Esophagus squamous epithelium (tissue), 4 donors: Measurements from ENCODE around the gene TH.

Experiments
- POLR2A ChIP-seq, 4 donors: fragments of 450-650 bp; IDR thresholded peaks; one replicate each; pipeline ENCODE4 v1.6.1; 2017; ENCODE audit warnings: antibody characterized with exemption in 4 of 4, mild to moderate bottlenecking in 4 of 4, moderate library complexity in 3 of 4
- TF ChIP-seq, protein P1 (sequence below), 6 experiments: fragments of 450-650 bp in 4 of 6; fragments of 200-600 bp in 2 of 6; sonication (generic) in 2 of 6; IDR thresholded peaks; one replicate each; pipeline ENCODE4 v1.5.1; 2016 to 2019; ENCODE audit warnings: antibody characterized with exemption in 6 of 6, mild to moderate bottlenecking in 4 of 6, moderate library complexity in 4 of 6

DNA sequence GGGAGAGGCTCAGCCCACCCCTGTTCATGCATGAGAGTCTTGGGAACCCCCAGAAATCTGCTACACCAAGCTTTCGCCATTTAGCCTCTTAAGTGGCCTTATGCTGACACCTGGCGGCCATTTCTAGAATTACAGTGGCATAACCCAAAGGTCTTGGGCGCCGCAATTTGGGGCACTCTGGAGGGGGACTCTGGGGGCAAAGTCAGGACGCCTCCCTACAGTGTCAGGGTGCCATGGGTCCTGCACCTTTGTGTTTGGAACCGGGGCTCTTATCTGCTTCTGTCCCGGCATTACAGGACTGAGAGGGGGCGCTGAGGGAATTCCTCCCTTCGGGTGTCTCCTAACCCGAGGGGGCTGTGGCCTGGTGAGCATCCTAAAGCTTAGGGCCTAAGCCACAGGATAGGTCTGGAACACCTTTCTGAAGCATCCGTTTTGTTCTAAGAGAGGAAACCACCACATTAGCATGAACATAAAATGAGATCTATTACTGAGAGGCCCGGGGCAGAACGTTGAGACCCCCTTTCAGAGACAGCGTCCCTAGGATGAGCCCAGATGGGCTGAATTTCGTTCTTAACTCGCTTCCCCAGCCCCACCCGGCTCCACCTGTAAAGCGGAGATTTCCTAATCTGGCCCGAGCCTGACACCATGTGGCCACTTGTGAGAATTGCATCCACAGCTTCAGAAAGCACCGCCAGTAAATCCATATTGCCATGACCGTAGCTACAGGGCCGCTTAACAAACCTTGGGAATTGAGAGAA is 19.9 kb downstream of the TH start:
- TF ChIP-seq, protein P1, sequence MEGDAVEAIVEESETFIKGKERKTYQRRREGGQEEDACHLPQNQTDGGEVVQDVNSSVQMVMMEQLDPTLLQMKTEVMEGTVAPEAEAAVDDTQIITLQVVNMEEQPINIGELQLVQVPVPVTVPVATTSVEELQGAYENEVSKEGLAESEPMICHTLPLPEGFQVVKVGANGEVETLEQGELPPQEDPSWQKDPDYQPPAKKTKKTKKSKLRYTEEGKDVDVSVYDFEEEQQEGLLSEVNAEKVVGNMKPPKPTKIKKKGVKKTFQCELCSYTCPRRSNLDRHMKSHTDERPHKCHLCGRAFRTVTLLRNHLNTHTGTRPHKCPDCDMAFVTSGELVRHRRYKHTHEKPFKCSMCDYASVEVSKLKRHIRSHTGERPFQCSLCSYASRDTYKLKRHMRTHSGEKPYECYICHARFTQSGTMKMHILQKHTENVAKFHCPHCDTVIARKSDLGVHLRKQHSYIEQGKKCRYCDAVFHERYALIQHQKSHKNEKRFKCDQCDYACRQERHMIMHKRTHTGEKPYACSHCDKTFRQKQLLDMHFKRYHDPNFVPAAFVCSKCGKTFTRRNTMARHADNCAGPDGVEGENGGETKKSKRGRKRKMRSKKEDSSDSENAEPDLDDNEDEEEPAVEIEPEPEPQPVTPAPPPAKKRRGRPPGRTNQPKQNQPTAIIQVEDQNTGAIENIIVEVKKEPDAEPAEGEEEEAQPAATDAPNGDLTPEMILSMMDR (IDR thresholded peaks at IDR 0.05) = peak; percentile 69 to 95 (median 89)
- no peak for TF ChIP-seq POLR2A (IDR thresholded peaks at IDR 0.05)
